T47D (cell line): Measurements from ENCODE around the gene WDR86.

Source experiments
- DNase-seq, 2 experiments: peaks; one replicate each; pipeline versions ENCODE4 v3.0.0 to v3.0.0-alpha.2; 2011 to 2012; ENCODE audit warnings: low read depth in 1 of 2, low spot score in 1 of 2
- JUND ChIP-seq: IDR thresholded peaks from 2 replicates; pipeline ENCODE4 v1.6.1; 2012; ENCODE audit warnings: low read depth
- in situ Hi-C: cut with HindIII; loops from 2 replicates; pipeline ENCODE4 v1.10.0; 2016; ENCODE audit warnings: low sequenced_read_pairs, low pct_unique_long_range_greater_than_20kb

Gene WDR86

GRCh38 chr7:151429560-151430331 is 19.9 kb upstream of the WDR86 start:
- no peak for TF ChIP-seq JUND
- DNase-seq: no peak
- in situ Hi-C loops: no loop called here

- no peak for DNase-seq
- no peak for TF ChIP-seq JUND
- in situ Hi-C loops: no loop called here
These were observed 19.4 kb upstream of the WDR86 start for GRCh38 chr7:151429237-151429559.

GRCh38 chr7:151428378-151429236 is 18.8 kb upstream of the WDR86 start:
- no peak for TF ChIP-seq JUND
- in situ Hi-C loops: no loop called here
- no peak for DNase-seq

GRCh38 chr7:151427705-151428377 is 18.0 kb upstream of the WDR86 start:
- DNase-seq: no peak
- in situ Hi-C loops: no loop called here
- TF ChIP-seq JUND: no peak

GRCh38 chr7:151426904-151427704 is 17.3 kb upstream of the WDR86 start:
- TF ChIP-seq JUND: no peak
- in situ Hi-C loops: no loop called here
- DNase-seq: no peak

GRCh38 chr7:151426441-151426903 is 16.6 kb upstream of the WDR86 start:
- in situ Hi-C loops: no loop called here
- DNase-seq: no peak

GRCh38 chr7:151425670-151426440 is 16.0 kb upstream of the WDR86 start:
- in situ Hi-C loops: no loop called here

More at GRCh38 chr7:151426441-151426903, 16.6 kb upstream of the WDR86 start:
- no peak for TF ChIP-seq JUND

GRCh38 chr7:151424799-151425198 is 15.0 kb upstream of the WDR86 start:
- no peak for TF ChIP-seq JUND
- no peak for DNase-seq
- in situ Hi-C loops: no loop called here

More at GRCh38 chr7:151425670-151426440, 16.0 kb upstream of the WDR86 start:
- no peak for DNase-seq
- TF ChIP-seq JUND: no peak

- DNase-seq: no peak
- no peak for TF ChIP-seq JUND
- in situ Hi-C loops: no loop called here
These were observed 14.1 kb upstream of the WDR86 start for GRCh38 chr7:151423936-151424335.

GRCh38 chr7:151423226-151423625 is 13.4 kb upstream of the WDR86 start:
- no peak for TF ChIP-seq JUND
- DNase-seq: no peak
- in situ Hi-C loops: no loop called here

GRCh38 chr7:151422212-151422611 is 12.4 kb upstream of the WDR86 start:
- in situ Hi-C loops: no loop called here
- no peak for TF ChIP-seq JUND
- no peak for DNase-seq

- in situ Hi-C loops: no loop called here
- no peak for TF ChIP-seq JUND
These were observed 10.3 kb upstream of the WDR86 start for GRCh38 chr7:151420144-151420543.

More at GRCh38 chr7:151420144-151420543, 10.3 kb upstream of the WDR86 start:
- DNase-seq: no peak
